Lower leg skin (tissue), 4 donors: ENCODE measurements around the gene TTYH2. TPM values are rescaled to one million over a fixed set of nuclear protein-coding genes. Genes with fewer than 3 reads are reported as not detected.

Experiments
- DNase-seq, 2 donors: peaks; one replicate each; pipeline ENCODE4 v3.0.0-alpha.2; 2019; ENCODE audit warnings: low spot score in 2 of 2
- H3K4me3 ChIP-seq: fragments of 200-600 bp; sonication (generic); 2 replicates; pipeline ENCODE4 v1.5.1; 2017; ENCODE audit warnings: mild to moderate bottlenecking, low read depth; ENCODE audit not compliant: poor library complexity, severe bottlenecking
- CTCF ChIP-seq, 3 donors: fragments of 450-650 bp; IDR thresholded peaks; one replicate each; pipeline ENCODE4 v1.5.1; 2016; ENCODE audit warnings: antibody characterized with exemption in 3 of 3, mild to moderate bottlenecking in 3 of 3, moderate library complexity in 2 of 3
- POLR2A ChIP-seq, 2 donors: fragments of 450-650 bp; IDR thresholded peaks; one replicate each; pipeline ENCODE4 v1.6.1; 2016 to 2017; ENCODE audit warnings: antibody characterized with exemption in 2 of 2, mild to moderate bottlenecking in 1 of 2, moderate library complexity in 1 of 2
- WGBS, 2 donors: methylation state at CpG; one replicate each; pipeline ENCODE4 v1.1.5; 2018; 5-methylcytosine and 5-hydroxymethylcytosine counted together
- intact Hi-C: fragments of 100-400 bp; cut with DNase I; formaldehyde crosslinking; loops from one replicate; pipeline ENCODE4 v1.15.0; 2023; ENCODE audit warnings: low total_unique reads
- total RNA-seq, 4 donors: library from RNA; depleted of rRNA; stranded (reverse); fragments of >200 nt; gene quantifications; one replicate each; pipeline ENCODE4 v1.1.0, GENCODE V29; 2016

The TTYH2 gene
- total RNA-seq, 4 donors from 2014 or later: 4.3 to 12.7 (median 8.6) TPM

- no peak overlapping the region for H3K4me3 ChIP-seq
- 74 to 78% methylated on average over 5 of the region's 5 CpGs for WGBS, 2 donors
- TF ChIP-seq POLR2A (IDR thresholded peaks at IDR 0.05) (no peak), CTCF (IDR thresholded peaks at IDR 0.05) (no peak)
- intact Hi-C loops: no loop called here
- no peak for DNase-seq
Measured at GRCh38 chr17:74288785-74289184, 75.4 kb downstream of the TTYH2 start.

DNA sequence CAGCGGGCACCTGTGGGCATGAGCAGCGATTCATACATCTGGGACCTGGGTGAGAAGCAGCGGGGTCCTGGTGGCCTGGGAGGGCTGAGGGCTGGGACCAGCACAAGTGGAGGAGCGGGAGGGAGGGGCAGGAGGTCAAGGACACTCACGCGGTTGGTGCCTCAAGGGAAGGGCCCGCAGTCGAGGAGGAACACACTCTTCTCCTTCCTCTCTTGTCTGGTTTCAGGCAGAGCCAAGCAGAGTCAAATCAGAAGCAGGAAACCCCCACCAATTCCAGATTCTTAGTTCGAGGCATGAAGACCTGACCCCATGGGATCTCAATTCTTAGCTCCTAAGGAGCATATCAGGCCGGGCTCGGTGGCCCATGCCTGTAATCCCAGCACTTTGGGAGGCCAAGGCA is 76.3 kb downstream of the TTYH2 start:
- TF ChIP-seq POLR2A (IDR thresholded peaks at IDR 0.05) (no peak), CTCF (IDR thresholded peaks at IDR 0.05) (no peak)
- DNase-seq: no peak
- intact Hi-C loops: no loop called here
- H3K4me3 ChIP-seq: no peak overlapping the region
- 76 to 79% methylated on average over 11 of the region's 11 CpGs for WGBS, 2 donors

DNA sequence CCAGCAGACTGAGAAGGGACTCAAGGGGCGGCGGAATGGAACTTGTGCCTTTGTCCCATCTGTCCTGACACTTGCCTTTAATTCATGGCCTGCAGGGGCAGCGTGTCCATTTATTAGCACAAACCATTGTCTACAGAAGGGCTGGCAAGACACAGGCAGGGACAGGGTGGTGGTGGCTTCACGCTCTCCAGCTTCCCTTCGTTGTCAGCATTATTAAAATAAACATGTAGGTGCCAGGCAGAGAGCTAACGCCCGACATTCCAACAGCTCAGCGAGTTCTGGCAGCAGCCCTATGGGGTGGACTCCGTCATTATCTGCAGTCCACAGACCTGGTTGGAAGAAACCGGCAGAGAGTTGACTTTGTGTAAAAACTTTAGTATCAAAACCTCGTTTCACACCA is 77.0 kb downstream of the TTYH2 start:
- TF ChIP-seq POLR2A (IDR thresholded peaks at IDR 0.05) (no peak), CTCF (IDR thresholded peaks at IDR 0.05) (no peak)
- H3K4me3 ChIP-seq: no peak overlapping the region
- no peak for DNase-seq
- WGBS, 2 donors: 42 to 52% methylated on average over 11 of the region's 11 CpGs
- intact Hi-C loops: no loop called here

DNA sequence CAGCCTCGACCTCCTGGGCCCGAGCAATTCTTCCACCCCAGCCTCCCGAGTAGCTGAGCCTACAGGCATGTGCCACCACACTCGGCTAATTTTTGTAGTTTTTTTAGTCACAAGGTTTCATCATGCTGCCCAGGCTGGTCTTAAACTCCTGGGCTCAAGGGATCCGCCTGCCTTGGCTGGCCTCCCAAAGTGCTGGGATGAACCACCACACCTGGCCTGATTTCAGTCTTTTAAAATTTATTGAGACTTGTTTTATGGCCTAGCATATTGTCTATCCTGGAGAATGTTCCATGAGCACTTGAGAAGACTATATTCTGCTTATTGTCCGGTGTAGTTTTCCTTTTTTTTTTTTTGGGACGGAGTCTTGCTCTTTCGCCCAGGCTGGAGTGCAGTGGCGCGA is 79.1 kb downstream of the TTYH2 start:
- DNase-seq: no peak
- intact Hi-C loops: no loop called here
- TF ChIP-seq POLR2A (IDR thresholded peaks at IDR 0.05) (no peak), CTCF (IDR thresholded peaks at IDR 0.05) (no peak)
- 69% methylated on average over 10 of the region's 10 CpGs for WGBS, 2 donors
- H3K4me3 ChIP-seq: no peak overlapping the region

DNA sequence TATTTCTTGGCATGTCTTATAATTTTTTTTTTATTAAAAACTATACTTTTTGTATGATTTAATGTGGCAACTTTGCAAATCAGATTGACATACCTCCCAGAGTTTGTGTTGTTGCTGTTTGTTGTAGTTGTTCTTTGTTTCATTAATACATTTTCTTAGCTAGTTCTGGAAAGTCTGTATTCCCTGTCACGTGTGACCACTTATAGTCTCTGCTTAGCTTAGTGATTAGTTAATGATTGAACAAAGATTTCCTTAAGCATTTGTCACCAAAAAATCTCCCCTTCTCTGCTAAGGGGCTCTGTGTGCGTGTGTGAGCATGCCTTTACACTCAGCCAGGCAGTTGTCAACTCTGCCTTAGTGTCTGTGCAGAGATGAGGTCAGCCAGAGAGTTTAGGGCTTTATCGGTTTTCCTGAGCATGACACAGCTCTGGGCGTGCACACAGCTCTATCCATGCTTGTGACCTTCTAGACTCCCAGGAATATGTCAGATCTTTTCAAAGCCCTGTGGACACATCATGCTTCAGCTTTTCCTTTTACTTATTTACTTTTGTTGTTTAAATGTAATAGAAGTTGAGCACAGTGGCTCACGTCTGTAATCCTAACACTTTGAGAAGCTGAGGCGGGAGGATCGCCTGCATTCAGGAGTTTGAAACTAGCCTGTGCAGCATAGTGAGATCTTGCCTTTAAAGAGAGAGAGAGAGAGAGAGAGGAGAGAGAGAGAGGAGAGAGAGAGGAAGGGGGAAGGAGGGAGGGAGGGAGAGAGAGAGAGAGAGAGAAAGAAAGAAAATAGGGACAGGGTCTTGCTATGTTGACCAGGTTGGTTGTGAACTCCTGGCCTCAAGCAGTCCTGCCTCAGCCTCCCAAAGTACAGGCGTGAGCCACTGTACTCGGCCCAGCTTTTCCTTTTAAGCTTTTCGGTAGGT is 82.5 kb downstream of the TTYH2 start:
- intact Hi-C loops: no loop called here
- no peak for DNase-seq
- TF ChIP-seq POLR2A (IDR thresholded peaks at IDR 0.05) (no peak), CTCF (IDR thresholded peaks at IDR 0.05) (no peak)
- WGBS, 2 donors: 69 to 76% methylated on average over 10 of the region's 10 CpGs
- no peak overlapping the region for H3K4me3 ChIP-seq
